Activated naive CD8-positive, alpha-beta T cell treated with anti-CD3 and anti-CD28 coated beads, Interleukin-2, amount 50 U/mL, for 16 hours (primary cell): ENCODE measurements around the gene RALA.

Experiments used
- DNase-seq: peaks from one replicate; pipeline ENCODE4 v3.0.0-alpha.2; 2020; ENCODE audit warnings: low read depth, low spot score

Gene RALA

GRCh38 chr7:39623047-39623731 is at the start of gene RALA:
TSS of gene RALA (plus strand) at chr7:39623572. CDS start at chr7:39686668, 63,096 bp downstream.
- peak; percentile 84 for DNase-seq

DNA sequence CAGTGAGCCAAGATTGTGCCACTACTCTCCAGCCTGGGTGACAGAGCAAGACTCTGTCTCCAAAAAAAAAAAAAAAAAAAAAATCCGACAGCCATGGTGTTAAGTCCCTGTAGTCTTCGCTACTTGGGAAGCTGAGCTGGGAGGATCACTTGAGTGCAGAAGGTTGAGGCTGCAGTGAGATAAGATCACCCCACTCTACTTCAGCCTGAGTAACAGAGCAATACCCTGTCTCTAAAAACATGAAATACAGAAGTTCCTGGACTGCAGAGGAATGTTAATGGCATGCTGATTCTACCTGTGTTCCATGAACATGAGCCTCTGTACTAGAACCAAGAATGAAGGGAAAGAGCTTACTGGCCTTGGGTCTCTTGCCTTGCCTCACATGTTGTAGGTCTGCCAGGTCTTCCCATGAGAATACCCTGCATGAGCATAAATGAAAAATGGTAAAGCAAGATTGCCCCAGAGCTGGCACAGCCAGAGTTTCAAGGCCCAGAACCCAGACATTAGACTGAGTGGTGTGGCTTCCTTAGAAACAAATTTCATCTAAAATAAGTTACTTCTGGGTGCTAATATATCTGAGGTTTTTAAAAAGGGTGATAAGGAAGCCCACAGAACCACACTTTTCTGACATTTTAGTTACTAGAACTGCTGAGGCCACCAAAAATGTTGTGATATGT is 48.6 kb upstream of the RALA start:
- no peak for DNase-seq

GRCh38 chr7:39577229-39577874 is 46.0 kb upstream of the RALA start:
- DNase-seq, result no peak

GRCh38 chr7:39580149-39580874 is 43.1 kb upstream of the RALA start:
- peak; percentile 55 for DNase-seq

DNA sequence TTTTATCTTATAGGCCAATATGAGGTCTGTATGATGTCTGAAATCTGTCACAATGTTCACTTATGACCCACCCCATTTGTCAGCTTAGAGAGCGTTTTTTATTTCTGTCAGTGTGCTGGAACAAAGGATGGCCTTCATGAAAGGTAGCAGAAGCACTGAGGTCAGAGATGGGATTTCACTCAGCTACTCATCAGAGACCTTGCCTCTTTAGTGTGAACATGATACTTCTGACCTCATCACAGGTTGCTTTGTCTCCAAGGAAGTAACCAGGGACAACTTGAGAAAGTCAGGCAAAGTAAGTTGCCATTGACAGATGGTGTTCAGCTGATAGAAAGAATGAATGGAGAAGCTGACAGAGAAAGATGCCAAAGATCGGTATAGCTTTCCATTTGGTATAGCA is 40.8 kb upstream of the RALA start:
- no peak for DNase-seq

- DNase-seq, result no peak
These were observed 39.8 kb upstream of the RALA start for GRCh38 chr7:39583539-39583938.

GRCh38 chr7:39587393-39587792 is 36.0 kb upstream of the RALA start:
- DNase-seq, result no peak

DNA sequence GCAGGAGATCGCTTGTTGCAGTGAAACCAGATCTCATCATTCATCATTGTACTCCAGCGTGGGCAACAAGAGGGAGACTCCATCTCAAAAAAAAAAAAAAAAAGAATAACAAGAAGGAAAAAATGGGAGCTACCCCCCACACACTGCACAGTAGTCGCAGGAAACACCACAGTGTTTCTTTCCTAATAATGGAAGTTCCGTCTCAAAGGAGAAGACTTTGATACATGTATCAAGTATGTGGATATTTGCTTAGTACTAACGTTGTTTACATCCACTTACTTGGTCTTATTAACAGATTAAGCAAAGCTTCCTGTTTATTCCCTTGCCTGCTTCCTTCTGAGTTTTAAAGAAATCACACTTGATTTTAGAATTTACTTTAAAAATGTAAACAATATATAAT is 35.0 kb upstream of the RALA start:
- DNase-seq, result no peak

GRCh38 chr7:39589323-39590111 is 33.9 kb upstream of the RALA start:
- peak; percentile 48 for DNase-seq

GRCh38 chr7:39592586-39592985 is 30.8 kb upstream of the RALA start:
- DNase-seq, result no peak

GRCh38 chr7:39594988-39595620 is 28.3 kb upstream of the RALA start:
- DNase-seq, result no peak

DNA sequence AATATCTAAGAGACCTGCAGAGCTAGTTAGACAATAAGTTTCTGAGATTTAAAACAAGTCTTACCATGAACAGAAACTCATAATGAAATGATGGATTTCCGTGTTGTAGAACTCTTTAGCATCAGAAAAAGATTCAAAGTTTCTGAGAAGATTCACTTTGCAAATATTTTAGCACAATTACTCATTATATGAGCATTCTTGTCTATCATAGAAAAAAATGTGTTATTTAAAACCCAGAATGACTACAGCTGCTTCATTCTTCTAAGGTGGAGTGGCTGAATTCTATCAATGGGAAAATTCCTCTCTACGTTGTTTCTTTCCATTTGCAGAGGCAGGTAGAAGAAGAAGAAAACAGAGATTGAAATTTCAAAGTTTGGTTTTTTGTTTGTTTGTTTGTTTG is 21.0 kb upstream of the RALA start:
- DNase-seq, result no peak

DNA sequence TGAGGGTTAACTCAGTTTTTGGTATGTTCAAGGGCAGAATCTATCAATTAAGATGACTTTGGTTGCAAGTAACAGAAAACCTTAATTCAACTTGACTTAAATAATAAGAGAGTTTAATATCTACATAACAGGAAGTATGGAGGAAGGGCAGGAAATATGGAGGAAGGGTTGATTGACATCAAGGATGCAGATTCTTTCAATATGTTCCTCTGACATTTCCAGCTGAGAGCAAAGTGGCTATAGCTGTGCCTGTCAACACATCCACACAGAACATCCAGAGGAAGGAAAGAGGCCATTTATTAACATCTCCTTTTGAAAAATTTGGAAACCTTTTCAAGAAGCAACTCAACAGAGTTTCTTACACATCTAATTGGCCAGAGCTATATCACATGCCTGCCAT is 19.4 kb upstream of the RALA start:
- no peak for DNase-seq

DNA sequence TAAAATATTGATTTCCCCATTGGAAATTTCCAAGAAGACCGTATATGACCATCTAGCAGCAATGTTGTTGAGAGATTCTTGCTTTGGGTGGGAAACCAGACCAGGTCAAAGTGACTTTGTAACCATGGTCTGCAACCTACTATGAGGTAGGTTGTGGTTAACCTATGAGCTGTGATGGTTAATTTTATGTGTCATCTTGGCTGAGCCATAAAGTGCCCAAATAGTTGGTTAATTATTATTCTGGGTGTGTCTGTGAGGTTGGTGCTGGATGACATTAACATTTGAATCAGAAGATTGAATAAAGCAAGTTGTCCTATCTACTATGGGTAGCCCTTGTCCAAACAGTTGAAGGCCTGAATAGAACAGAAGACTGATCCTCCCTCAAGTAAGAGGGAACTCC is 18.3 kb upstream of the RALA start:
- no peak for DNase-seq

DNA sequence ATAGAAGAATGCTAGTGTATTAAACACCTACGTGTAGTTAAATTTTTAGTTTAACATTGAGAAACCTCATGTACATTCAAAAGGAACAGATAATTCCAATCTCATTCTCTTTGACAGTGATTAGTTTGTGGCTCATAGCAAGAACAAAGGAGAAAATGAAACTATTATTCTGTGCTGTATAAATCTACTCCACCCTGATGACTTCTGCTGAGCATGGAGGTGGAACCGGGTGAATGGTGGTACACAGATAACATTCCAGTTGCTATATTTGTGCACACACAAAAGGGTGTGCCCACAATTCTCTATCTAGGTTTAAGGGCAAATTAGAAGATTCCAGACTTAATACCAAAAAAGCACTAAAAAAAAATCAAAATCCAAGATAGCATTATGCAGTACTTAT is 17.0 kb upstream of the RALA start:
- DNase-seq, result no peak

- DNase-seq, result no peak
These were observed 16.4 kb upstream of the RALA start for GRCh38 chr7:39606941-39607340.

- no peak for DNase-seq
These were observed 15.5 kb upstream of the RALA start for GRCh38 chr7:39607865-39608264.

DNA sequence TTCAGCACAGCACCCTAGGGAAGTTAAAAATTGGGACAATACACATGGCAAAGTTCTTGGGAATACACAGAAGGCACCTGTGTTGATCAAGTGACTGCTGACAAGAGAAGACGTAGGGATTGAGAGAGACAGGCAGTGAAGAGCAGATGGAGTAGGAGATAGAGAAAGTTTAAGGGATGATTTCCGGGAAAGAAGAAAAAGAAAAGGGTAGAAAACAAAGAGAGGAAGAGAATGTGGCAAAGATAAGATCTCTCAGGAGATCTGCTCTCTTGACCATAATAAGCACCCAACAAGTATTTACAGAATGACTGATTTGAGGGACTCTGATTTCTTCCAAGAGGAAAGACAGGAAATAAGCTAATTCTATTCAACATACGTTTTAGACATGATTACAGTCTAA is 15.1 kb upstream of the RALA start:
- no peak for DNase-seq

GRCh38 chr7:39609113-39609934 is 14.0 kb upstream of the RALA start:
- no peak for DNase-seq

DNA sequence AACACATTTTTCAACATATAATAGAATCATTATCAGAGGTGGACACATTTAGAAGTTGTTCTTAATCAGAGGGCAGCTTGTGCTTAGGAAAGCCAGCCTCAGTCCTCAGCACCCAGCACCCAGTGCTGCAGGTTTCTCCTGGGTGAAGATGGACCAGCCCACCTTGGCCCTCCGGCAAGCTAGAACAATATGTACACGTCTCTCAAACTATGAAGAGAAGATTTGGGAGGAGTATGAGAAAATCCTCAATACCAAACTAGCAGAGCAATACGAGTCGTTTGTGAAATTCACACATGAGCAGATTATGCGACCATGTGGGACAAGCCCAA is 13.5 kb upstream of the RALA start:
- no peak for DNase-seq
